GM21447 (cell line): ENCODE measurements around the gene SMARCAD1.
A peak's percentile ranks its signal among the peaks of the same experiment; 100 is the strongest.
"Not testable (repeated sequence)": the region's sequence is repeated elsewhere in the genome, so short reads cannot be mapped to it uniquely, and the experiment has no call there.

Source experiments
- ATAC-seq: cut with Tn5 transposase; IDR thresholded peaks from one replicate; pipeline ENCODE4 v1.9.1; 2021; ENCODE audit not compliant: unreplicated experiment

SMARCAD1 gene

DNA sequence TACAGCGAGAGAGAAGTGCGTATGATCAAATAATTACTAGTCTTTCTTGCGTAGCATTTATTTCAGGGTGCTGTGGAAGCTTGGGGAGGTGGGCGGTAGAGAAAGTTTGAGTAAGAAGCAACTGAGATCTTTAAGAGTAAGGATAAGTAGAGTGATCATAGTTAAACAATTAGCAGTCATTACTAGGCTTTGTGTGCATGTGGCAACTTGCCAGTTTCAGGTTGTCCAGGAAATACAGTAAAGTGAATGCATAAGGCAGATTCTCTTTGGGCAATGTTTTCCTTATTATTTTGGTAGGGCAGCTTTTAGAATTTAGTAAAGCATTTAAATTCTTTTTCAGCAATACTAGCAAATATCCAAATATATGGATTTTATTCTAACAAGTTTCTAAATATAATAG is 78.0 kb downstream of the SMARCAD1 start:
- no peak for ATAC-seq

DNA sequence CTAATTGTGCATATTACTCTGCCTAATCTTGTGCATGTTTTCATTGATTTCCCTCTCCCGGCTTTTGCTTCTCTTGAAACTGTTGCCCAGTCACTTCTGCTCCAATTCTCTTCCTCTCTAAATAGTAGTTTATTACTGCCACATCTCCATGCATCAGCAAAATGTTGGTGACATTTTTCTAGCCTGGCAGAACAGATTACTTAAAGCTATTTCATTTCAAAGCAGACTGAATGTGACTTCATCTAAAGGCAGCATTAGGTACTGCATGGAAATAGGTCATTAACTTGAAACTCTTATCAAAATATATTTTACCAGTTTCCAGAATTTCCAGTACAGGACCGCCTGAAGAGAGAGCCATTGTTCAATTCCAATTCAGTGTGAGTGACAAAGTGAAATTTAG is 82.6 kb downstream of the SMARCAD1 start:
- ATAC-seq: no peak

DNA sequence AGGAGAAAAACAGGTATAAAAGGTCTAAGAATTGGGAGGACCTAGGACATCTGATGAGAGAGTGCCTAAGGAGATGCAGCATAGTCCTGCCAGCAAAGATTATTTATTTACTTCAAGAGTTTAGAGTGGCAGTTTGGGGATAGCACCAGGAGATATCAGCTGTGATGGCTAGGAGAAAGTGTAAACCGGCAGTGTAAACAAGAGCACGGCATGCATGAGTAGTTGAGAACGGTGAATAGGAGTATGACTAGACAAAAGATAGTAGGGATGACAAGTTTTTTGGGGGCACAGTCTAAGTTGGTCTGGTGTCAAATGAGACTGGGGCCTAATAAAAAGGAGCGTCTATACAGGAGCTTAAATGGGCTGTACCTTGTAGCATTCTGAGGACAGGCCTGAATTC is 86.3 kb downstream of the SMARCAD1 start:
- not testable (repeated sequence) for ATAC-seq

DNA sequence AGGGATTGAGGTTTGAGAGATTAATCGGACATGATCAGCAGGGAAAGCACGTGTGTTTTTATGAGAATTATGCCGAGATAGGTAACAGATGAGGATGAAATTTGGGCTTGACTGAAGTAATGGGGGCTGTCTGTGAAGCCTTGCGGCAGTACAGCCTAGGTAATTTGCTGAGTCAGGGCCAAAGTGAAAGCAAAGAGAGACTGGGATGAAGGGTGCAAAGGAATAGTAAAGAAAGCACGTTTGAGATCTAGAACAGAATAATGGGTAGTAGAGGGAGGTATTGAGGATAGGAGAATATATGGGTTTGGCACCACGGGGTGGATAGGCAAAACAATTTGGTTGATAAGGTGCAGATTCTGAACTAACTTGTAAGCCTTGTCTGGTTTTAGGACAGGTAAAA is 87.8 kb downstream of the SMARCAD1 start:
- ATAC-seq: not testable (repeated sequence)

DNA sequence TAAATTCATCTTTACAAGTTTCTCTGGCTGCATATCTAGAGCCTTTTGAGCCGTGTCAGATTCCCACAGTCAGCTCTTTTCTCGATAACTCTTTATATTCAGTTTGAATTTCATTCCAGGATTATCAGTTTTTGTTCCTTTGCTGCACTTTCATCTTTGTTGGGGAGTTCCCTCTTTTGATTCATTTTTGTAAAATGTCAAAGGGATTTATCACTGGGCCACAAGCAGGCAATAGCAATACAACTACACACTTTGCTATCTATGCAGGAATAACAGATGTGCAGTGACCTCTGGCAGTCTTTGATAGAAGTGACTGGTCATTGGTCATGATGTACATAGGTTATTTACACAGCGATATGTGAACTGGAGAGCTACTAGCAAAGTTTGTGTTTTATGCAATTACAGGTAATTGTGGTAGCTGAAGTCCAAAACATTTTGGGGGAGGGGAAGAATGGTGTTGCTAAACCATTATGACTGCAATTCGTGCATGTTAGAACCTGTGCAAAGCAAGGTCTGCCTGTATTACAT is 91.1 kb downstream of the SMARCAD1 start:
- ATAC-seq: no peak

- ATAC-seq: no peak
Measured at GRCh38 chr4:94302191-94302590, 94.5 kb downstream of the SMARCAD1 start.

DNA sequence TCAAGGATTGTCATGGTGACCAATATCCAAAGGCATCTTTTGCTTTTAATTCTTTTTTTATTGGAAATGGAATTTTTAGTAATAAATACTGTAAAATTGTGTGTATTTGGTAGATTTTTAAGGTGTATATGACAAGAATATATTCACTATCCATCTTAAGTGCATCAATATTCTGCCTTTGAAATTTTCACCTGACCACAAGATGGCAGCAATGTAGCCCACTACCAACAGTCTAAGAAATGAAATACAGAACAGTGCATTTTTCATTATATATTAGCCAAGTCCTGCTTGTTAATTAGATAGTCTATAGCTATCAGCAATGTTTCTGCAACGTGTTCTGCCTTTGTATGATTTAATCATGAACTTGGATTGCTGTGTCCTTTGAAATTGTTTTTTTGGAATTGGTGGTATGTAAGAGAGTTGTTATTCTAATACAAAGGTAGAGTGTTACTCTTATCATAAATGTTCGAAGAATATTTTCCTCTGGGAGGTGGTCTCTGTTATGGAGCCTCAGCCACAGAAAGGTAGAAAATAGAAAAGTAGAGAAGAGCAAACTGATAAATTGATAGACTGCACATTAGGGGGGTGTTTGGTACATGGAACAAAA is 96.8 kb downstream of the SMARCAD1 start:
- no peak for ATAC-seq

DNA sequence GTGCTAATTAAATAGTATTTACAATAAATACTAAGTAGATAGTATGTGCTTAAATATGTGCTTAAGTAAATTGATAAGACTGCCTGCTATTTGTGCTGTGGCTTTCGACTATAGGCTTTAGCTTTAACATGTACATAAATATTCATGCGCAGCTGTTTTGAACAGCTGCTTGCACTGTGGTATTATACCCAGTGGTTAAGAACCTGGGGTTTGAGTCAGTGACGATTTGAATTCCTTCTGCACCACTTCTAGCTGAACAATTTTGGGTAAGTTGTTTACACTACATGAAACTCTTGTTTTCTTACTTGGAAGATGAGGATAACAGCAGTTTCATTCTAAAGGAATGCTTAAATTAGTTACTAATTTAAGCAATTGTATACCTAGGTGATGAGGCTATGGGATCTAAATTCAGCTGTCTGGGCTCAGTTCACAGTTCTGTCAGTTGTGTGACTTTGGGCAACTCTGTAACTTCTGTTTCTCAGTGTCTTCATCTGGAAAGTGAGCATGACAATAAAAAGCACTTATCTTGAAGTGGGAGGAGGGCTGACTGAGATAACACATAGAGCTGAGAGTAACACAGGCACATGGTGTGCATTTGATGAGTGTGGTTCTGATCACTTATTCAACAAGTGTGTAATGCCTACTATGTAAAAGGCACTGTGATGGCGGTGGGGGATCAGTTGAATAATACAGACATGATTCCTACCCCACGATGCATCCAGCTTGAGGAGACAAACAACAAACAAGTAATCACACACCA is 98.0 kb downstream of the SMARCAD1 start:
- ATAC-seq: no peak

GRCh38 chr4:94306713-94307112 is 99.0 kb downstream of the SMARCAD1 start:
- no peak for ATAC-seq

DNA sequence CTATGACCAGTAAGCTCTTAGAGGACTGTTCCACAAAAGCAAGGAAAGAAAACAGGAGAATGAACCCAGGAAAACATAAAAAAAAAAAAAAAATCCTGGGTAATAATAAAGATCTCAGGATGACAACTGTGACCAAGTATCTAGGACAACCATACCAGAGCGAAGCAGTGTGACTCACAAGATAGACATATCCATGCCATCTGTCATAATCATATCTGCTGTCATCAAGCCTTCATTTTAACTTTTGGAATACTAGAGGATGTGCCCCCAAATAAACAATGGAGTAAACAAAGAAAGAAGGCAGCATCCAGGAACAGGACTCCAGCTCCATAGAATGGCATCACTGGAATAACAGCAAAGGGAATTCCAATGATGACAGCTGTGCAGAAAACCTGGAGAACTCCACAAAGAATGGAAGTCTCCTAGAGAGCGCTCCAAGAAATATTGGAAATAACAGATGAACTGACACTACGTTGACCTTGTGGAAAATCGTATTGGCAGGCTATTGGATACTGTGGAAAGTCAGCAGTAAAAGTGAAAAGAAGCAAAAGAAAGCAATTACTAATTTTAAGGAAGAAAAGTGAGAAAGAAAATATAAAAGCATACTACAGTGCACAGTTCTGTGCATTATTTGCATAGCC is 99.7 kb downstream of the SMARCAD1 start:
- no peak for ATAC-seq

GRCh38 chr4:94319927-94320326 is 112.3 kb downstream of the SMARCAD1 start:
- not testable (repeated sequence) for ATAC-seq

DNA sequence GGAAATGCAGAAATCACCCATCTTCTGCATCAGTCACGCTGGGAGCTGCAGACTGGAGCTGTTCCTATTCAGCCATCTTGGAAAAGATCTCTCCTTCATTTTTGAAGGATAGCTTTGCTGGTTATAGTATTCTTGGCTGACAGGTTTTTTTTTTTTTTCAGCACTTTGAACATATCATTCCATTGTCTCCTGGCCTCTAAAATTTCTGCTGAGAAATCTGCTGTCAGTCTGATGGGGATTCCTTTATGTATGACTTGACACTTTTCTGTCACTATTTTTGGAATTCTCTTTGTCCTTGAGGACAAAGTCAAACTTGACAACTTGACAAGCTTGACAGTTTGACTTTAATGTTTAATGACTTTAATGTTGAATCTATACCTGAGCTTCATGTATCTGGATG is 118.2 kb downstream of the SMARCAD1 start:
- ATAC-seq: no peak

DNA sequence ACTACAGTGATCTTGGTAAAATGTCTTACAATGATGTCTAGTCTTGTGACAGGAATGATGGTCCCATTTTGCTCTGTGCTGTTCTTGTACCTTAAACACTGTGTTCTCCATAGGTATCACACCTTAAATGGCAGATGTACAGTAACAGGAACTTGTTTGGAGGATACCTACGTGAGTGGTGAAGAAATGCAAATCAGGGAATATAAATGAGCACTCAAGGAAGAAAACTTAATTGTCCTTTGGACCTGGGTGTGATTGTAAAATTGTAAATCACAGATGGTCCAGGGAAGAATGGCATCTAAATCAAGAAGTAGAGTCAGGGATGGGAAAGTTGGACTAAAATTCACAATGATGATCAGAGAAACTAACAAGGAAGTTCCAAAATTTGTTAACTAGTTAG is 122.3 kb downstream of the SMARCAD1 start:
- ATAC-seq: no peak

DNA sequence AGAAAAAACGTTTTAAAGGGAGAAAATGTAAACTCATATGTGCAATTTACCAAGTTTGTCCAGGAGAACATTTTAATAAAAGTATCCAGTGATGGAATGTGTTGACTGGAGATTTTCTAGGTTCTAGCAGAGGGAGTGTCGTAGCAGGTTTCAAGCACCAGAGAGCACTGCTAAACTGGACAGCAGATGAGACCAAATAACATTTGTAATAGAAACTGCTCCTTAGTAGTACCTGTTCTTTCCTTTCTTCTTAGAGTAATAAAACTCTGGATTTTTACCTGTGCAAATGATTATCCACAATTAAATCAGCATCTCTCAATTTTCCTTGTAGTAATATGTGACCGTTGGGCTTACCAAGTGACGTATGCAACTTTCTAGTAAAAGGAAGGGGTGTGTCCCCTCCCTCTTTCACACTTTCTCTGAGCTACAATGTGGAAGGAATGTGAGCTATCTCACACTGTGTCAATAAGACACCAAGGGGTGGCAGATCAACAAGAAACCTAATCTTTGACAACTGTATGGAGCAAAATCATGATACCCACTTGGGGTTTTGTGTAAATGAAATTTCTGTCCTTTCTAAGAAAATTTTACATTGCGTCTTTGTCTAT is 125.4 kb downstream of the SMARCAD1 start:
- no peak for ATAC-seq

- no peak for ATAC-seq
Measured at GRCh38 chr4:94333866-94334265, 126.2 kb downstream of the SMARCAD1 start.

GRCh38 chr4:94334476-94334875 is 126.8 kb downstream of the SMARCAD1 start:
- no peak for ATAC-seq

GRCh38 chr4:94334962-94335361 is 127.3 kb downstream of the SMARCAD1 start:
- ATAC-seq: no peak

DNA sequence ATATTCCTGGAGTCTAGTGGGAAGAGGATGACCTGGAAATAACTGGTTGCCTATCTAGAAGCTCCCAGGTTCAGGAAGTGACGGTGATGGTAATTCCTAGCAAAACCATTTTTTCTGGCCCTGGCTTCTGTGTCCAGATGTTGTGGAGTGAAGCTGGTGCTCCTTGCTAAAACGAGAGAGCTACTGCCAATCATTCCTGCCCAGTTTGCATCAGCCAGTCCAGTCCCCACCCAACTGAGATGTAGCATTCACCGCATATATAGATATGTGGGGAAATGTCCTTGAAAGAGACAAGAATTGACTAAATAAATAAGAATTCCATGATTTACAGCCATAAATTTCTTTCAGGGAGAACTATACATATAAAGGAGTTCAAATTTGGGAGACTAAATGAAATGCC is 128.6 kb downstream of the SMARCAD1 start:
- ATAC-seq: no peak

DNA sequence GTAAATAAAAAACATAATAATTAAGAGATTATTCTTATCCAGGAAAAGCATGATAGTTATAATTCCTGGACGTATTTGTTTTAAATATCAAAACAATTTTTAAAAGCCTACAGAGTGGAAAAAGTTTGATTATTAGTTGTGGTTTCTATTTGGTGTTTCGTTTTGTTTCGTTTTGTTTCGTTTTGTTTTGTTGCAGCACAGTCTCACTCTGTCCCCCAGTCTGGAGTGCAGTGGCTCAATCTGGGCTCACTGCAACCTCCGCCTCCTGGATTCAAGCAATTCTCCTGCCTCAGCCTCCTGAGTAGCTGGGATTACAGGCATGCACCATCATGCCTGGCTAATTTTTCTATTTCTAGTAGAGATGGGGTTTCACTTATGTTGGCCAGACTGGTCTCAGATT is 129.1 kb downstream of the SMARCAD1 start:
- ATAC-seq: not testable (repeated sequence)

DNA sequence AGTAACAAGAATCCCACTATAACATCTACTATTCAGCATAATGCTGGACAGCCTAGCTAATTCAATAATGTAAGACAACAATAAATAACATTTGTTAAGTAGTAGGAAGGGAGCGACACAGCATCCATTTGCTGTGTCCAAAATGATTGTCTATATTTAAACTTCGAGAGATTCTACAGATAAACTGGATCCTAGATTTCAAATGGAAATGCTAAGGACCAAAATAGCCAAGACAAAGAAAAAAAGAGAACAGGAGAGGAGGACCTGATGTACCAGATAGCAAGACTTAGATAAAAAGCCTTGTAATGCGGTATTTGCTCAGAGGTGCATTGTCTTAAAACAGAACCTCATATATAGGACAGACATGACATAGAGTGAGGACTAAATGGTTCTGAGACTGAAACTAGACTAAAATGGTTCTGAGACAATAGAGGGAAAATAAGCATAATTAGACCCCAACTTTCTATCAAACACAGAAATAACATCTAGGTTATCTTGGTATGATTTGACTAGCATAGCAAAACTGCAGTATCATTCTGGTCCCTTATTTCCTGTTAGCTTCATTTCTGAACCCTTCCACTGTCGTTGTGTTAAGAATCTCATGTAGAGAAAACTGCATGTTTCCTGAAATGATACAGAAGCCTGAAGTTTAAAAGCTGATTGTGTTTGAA is 131.2 kb downstream of the SMARCAD1 start:
- ATAC-seq: peak; percentile 45

- ATAC-seq: no peak
Measured at GRCh38 chr4:94339779-94340178, 132.1 kb downstream of the SMARCAD1 start.
